Neural progenitor cell (in vitro differentiated cells): Measurements from ENCODE around the gene MRPL19.

ENCODE experiments used
- CTCF ChIP-seq: fragments of 200-600 bp; sonication (generic); IDR thresholded peaks from 2 replicates; pipeline ENCODE4 v1.5.1; 2017; ENCODE audit warnings: antibody characterized with exemption, mild to moderate bottlenecking
- EZH2 ChIP-seq: fragments of 200-600 bp; sonication (generic); IDR thresholded peaks from 2 replicates; pipeline ENCODE4 v1.6.1; 2017; ENCODE audit warnings: antibody characterized with exemption, mild to moderate bottlenecking, moderate library complexity
- EZH2phosphoT487 ChIP-seq: fragments of 200-600 bp; sonication (generic); IDR thresholded peaks from 2 replicates; pipeline ENCODE4 v1.6.1; 2017; ENCODE audit warnings: antibody characterized with exemption

- TF ChIP-seq CTCF = no peak
- TF ChIP-seq EZH2 = no peak
- no peak for TF ChIP-seq EZH2phosphoT487
Observed at GRCh38 chr2:75707901-75708300, 61.3 kb downstream of the MRPL19 start.
